Osteocyte (in vitro differentiated cells): ENCODE measurements around the gene EFNB2. TPM values are rescaled to one million over a fixed set of nuclear protein-coding genes. Genes with fewer than 3 reads are reported as not detected.

Experiments used
- DNase-seq: peaks from one replicate; pipeline ENCODE4 v3.0.0; 2021; ENCODE audit warnings: mixed read lengths; ENCODE audit not compliant: unreplicated experiment; ENCODE audit errors: extremely low spot score
- H3K27ac Mint-ChIP-seq: one replicate; pipeline ENCODE4 v1.8.0; 2021; ENCODE audit warnings: mild to moderate bottlenecking, mixed read lengths; ENCODE audit not compliant: unreplicated experiment
- H3K27me3 Mint-ChIP-seq: one replicate; pipeline ENCODE4 v1.8.0; 2021; ENCODE audit warnings: mixed read lengths; ENCODE audit not compliant: unreplicated experiment
- H3K36me3 Mint-ChIP-seq: one replicate; pipeline ENCODE4 v1.8.0; 2021; ENCODE audit warnings: mixed read lengths; ENCODE audit not compliant: unreplicated experiment
- H3K4me1 Mint-ChIP-seq: one replicate; pipeline ENCODE4 v1.8.0; 2021; ENCODE audit warnings: mixed read lengths; ENCODE audit not compliant: unreplicated experiment
- H3K4me3 Mint-ChIP-seq: one replicate; pipeline ENCODE4 v1.8.0; 2021; ENCODE audit warnings: mild to moderate bottlenecking, moderate library complexity, mixed read lengths; ENCODE audit not compliant: unreplicated experiment
- H3K9me3 Mint-ChIP-seq: one replicate; pipeline ENCODE4 v1.8.0; 2021; ENCODE audit warnings: mixed read lengths; ENCODE audit not compliant: unreplicated experiment
- total RNA-seq: library from RNA; stranded (reverse); gene quantifications from 2 replicates; pipeline ENCODE4 v1.2.1, GENCODE V29; 2021
- TF ChIP-seq, protein P1 (sequence below): fragments of 200-600 bp; sonication (generic); IDR thresholded peaks from 2 replicates; pipeline ENCODE4 v1.5.0; 2021; ENCODE audit warnings: antibody characterized with exemption, mild to moderate bottlenecking, moderate library complexity

EFNB2 gene
- total RNA-seq, 1 donor from 2014 or later = 50.0 TPM

DNA sequence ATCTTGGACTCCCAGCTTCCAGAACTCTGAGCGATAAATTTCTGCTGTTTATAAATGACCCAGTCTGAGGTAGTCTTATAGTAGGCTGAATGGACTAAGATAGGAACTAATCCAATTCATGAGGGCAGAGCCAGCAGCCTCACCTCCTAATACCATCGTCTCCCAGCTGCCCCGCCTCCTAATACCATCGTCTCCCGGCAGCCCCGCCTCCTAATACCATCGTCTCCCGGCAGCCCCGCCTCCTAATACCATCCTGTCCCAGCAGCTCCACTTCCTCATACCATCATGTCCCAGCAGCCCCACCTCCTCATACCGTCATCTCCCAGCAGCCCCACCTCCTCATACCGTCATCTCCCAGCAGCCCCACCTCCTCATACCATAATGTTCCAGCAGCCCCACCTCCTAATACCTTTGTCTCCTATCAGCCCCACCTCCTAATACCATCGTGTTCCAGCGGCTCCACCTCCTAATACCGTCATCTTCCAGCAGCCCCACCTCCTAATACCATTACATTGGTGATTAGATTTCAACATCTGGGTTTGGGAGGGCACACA lies 34.9 kb upstream of the EFNB2 start:
- peak overlapping the region; percentile 18 for H3K4me3 Mint-ChIP-seq
- no peaks in the 10 kb centered on the region for H3K27me3 Mint-ChIP-seq
- peaks cover 25% of the 10 kb centered on the region for H3K4me1 Mint-ChIP-seq
- no peaks in the 10 kb centered on the region for H3K9me3 Mint-ChIP-seq
- no peak for DNase-seq
- TF ChIP-seq, protein P1, sequence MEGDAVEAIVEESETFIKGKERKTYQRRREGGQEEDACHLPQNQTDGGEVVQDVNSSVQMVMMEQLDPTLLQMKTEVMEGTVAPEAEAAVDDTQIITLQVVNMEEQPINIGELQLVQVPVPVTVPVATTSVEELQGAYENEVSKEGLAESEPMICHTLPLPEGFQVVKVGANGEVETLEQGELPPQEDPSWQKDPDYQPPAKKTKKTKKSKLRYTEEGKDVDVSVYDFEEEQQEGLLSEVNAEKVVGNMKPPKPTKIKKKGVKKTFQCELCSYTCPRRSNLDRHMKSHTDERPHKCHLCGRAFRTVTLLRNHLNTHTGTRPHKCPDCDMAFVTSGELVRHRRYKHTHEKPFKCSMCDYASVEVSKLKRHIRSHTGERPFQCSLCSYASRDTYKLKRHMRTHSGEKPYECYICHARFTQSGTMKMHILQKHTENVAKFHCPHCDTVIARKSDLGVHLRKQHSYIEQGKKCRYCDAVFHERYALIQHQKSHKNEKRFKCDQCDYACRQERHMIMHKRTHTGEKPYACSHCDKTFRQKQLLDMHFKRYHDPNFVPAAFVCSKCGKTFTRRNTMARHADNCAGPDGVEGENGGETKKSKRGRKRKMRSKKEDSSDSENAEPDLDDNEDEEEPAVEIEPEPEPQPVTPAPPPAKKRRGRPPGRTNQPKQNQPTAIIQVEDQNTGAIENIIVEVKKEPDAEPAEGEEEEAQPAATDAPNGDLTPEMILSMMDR = no peak
- H3K36me3 Mint-ChIP-seq = no peaks in the 10 kb centered on the region
- no peak overlapping the region for H3K27ac Mint-ChIP-seq

DNA sequence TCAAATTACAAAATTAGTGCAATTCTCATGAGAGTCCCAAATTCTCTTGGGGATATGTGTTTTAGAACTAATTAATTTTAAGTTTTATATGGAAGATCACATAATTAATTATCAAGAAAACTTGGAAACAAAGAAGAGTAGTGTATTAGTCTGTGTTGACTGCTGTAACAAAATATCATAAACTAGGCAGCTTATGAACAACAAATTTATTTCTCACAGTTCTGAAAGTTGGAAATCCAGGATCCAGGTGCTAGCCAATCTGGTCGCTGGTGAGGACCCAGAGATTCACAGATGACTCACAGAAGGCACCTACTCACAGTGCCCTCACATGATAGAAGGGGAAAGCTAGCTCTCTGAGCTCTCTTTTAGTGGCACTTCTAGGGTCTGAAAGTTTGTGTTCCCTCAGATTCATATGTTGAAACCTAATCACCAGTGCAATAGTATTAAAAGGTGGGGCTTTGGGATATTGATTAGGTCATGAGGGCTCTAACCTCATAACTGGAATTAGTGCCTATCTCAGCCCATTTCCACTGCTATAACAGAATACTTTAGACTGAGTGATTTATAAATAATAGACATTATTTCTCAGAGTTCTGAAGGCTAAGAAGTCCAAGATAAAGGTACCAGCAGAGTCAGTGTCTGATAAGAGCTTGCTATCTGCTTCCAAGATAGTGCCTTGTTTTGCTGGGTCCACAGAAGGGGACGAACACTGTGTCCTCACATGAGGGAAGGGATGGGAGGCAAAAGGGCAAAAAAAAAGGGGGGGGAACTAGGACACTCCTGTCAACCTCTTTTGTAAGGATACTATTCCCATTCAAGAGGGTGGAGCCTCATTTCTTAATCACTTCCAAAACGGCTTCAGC lies 34.0 kb upstream of the EFNB2 start:
- H3K4me1 Mint-ChIP-seq = peaks cover 34% of the 10 kb centered on the region
- H3K27ac Mint-ChIP-seq = no peak overlapping the region
- no peaks in the 10 kb centered on the region for H3K27me3 Mint-ChIP-seq
- no peak overlapping the region for H3K4me3 Mint-ChIP-seq
- H3K9me3 Mint-ChIP-seq = no peaks in the 10 kb centered on the region
- TF ChIP-seq, protein P1 = no peak
- H3K36me3 Mint-ChIP-seq = no peaks in the 10 kb centered on the region
- DNase-seq = no peak

DNA sequence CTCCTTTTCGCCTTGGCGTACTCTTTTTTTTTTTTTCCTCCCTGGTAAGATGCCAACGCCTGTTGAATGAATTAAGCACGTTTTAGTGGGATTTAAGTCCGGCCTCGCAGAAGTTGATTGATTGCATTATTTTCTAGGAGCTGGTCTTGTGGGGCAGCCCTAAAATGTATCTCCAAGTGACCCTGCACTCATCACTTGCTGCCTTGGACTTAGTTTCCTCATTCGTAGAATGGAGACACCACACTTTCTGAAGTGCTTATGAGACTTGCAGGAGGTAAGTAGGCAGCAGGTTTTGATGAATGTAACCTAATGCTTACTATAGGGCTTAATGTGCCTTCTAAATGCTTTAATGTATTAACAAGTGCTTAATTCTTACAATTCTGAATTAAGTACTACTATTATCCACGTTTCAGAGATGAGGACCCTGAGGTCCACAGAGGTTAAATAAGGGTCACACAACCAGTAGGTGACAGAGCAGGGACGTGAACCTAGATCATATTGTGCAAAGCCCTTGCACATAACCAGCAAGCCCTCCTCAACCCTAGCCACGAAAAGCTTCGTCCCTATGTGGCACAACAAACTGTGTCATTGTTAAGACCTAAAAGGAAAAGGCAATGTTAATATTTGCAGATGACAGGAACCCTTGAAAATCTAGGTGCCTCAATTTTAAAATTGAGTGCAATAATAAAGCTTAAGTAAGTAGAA lies 33.0 kb upstream of the EFNB2 start:
- TF ChIP-seq, protein P1 = no peak
- Mint-ChIP-seq H3K27ac (peak overlapping the region; percentile 93), H3K4me1 (peaks cover 43% of the 10 kb centered on the region), H3K4me3 (peak overlapping the region; percentile 91), H3K27me3 (no peaks in the 10 kb centered on the region), H3K9me3 (no peaks in the 10 kb centered on the region), H3K36me3 (no peaks in the 10 kb centered on the region)
- no peak for DNase-seq

DNA sequence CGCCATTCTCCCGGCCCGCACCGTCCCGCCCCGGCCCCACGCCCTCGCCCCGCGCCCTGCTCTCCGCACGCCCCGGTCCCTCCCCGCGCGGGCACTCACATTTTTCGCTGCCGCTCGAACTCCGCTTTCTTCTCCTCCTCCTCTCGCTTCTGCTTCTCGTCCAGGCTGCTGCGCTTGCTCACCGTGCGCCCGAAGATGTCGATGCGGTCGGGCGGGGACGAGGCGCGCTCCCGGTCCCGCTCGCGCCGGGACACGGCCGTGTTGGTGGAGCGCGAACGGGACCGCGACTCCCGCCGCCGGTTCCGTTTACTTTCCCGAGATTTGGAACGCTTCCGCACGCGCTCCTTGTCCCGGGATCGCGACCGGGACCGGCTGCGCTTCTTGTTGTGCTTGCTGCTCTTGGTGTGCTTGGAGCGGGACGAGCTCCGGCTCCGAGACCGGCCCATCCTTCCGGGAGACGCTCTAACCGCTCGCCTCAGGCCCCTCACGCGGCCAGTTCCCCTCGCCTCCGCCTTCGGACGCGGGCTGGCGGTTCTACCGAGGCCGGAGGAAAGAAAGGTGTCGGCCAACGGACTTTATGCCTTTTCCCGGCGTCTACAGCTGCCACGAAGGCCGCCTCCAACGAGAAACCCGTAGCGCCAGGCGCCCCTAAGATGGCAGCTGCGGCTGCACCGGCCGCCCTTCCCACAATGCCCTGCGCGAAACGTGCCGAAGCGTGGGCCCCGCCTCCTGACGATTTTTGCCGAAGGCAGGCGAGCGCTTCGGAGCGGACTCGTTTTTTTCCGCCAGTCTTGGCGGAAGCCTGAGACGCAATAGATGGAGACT lies 32.2 kb upstream of the EFNB2 start, which contains the start of gene ARGLU1:
ARGLU1 (minus strand) TSS at position 664 of the 825 bp plus-strand sequence; CDS start at position 446, 218 bp downstream.
- no peaks in the 10 kb centered on the region for H3K27me3 Mint-ChIP-seq
- H3K4me1 Mint-ChIP-seq = peaks cover 45% of the 10 kb centered on the region
- H3K27ac Mint-ChIP-seq = peak within 1 kb of the TSS; percentile 93
- peak within 1 kb of the TSS; percentile 91 for H3K4me3 Mint-ChIP-seq
- peak; percentile 97 for DNase-seq
- TF ChIP-seq, protein P1 = no peak
- H3K36me3 Mint-ChIP-seq = no peaks in the 10 kb centered on the region
- no peaks in the 10 kb centered on the region for H3K9me3 Mint-ChIP-seq
